ENCODE data around the gene KRTAP13-1.

KRTAP13-1 gene

DNA sequence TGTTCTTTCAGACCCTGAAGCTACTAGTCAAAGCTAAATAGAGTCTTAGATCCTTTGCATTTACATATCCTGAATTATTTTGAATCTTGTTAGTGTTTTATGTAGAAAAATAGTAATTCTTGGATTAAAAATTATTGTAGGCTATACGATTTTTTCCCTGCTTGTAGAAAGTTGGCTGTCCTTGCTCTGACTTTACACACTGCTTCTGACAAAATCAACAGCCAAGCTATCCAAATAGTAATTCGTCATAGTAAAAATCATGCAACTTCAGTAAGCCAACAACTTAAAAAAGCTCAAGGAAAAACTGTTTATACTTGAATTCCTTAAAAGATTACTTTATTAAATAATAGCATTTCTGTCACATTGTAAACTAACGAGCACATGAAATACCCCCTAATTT, 39.9 kb upstream of the KRTAP13-1 start:
- in situ Hi-C loops (cut with HindIII; ENCODE audit: low pct_ligation_motif_present, low sequenced_read_pairs) = no loop called here
- Histone ChIP-seq H3K36me3 (replicated peaks) (no peaks in the 10 kb centered on the region), H3K4me3 (ENCODE audit: low read depth, low read length) (no peak overlapping the region), H3K27ac (no peak overlapping the region), H3K27me3 (replicated peaks) (no peaks in the 10 kb centered on the region)
- DNase-seq = no peak
- TF ChIP-seq, protein P1, sequence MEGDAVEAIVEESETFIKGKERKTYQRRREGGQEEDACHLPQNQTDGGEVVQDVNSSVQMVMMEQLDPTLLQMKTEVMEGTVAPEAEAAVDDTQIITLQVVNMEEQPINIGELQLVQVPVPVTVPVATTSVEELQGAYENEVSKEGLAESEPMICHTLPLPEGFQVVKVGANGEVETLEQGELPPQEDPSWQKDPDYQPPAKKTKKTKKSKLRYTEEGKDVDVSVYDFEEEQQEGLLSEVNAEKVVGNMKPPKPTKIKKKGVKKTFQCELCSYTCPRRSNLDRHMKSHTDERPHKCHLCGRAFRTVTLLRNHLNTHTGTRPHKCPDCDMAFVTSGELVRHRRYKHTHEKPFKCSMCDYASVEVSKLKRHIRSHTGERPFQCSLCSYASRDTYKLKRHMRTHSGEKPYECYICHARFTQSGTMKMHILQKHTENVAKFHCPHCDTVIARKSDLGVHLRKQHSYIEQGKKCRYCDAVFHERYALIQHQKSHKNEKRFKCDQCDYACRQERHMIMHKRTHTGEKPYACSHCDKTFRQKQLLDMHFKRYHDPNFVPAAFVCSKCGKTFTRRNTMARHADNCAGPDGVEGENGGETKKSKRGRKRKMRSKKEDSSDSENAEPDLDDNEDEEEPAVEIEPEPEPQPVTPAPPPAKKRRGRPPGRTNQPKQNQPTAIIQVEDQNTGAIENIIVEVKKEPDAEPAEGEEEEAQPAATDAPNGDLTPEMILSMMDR (IDR thresholded peaks at IDR 0.05; ENCODE audit: low read depth, low read length, missing control alignments) = no peak

DNA sequence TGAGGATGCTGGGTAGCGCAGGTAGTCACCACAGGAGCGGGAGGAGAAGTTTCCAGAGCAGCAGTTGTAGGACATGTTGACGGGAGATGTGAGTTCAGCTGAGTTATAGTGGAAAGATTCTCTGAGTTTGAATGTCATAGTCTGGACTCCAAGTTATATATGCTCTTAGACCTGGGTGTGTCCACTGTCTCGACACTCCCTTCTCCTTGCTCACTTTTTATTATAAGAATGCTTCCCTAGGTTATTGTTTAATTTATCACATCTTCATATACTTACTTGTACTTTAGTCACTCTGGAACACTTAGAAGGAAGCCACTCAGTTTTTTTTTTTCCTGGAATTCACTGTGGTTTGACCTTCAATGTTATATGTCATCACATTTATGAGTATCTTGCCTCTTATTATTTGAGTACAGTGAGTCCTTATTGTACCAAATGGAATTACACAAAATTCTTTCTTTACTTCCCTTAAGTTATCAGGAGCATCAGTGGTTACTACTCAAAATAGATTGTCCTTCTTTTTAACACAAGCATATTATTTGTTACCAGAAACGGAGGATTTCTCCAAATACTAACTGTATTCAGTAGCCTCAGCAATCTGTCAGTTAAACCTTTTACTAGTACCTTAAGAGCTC, 23.6 kb upstream of the KRTAP13-1 start, which contains the start of gene KRTAP13-2:
Gene KRTAP13-2, minus strand, starts transcription at position 133 of the 632 bp plus-strand sequence. Its CDS starts 58 bp downstream, at position 75.
- no peak for DNase-seq
- TF ChIP-seq, protein P1 (IDR thresholded peaks at IDR 0.05; ENCODE audit: low read depth, low read length, missing control alignments) = no peak
- in situ Hi-C loops (cut with HindIII; ENCODE audit: low pct_ligation_motif_present, low sequenced_read_pairs) = no loop called here
- no peaks in the 10 kb centered on the region for H3K36me3 ChIP-seq (replicated peaks)
- H3K4me3 ChIP-seq (ENCODE audit: low read depth, low read length) = no peak within 1 kb of the TSS
- H3K27ac ChIP-seq = no peak within 1 kb of the TSS
- no peaks in the 10 kb centered on the region for H3K27me3 ChIP-seq (replicated peaks)

DNA sequence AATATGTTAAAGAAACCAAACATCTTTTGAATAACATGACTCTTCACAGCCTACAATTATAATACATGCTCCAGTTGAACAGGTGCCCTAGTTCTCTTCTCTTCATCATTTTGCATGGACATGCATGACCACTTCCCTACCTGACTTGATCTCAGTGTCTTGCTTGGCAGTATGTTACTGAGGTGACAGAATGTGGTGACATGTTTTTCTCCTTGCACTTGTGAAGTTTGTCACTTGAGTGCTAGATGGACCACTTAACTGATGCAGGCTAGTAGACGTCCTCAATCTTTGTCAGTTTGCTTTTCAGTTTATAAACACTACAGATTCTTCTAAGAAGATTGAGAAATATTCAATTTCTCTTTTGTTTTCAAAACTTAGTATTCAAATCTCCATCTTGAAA, 13.6 kb upstream of the KRTAP13-1 start:
- TF ChIP-seq, protein P1 (IDR thresholded peaks at IDR 0.05; ENCODE audit: low read depth, low read length, missing control alignments) = no peak
- H3K27ac ChIP-seq = no peak overlapping the region
- in situ Hi-C loops (cut with HindIII; ENCODE audit: low pct_ligation_motif_present, low sequenced_read_pairs) = no loop called here

DNA sequence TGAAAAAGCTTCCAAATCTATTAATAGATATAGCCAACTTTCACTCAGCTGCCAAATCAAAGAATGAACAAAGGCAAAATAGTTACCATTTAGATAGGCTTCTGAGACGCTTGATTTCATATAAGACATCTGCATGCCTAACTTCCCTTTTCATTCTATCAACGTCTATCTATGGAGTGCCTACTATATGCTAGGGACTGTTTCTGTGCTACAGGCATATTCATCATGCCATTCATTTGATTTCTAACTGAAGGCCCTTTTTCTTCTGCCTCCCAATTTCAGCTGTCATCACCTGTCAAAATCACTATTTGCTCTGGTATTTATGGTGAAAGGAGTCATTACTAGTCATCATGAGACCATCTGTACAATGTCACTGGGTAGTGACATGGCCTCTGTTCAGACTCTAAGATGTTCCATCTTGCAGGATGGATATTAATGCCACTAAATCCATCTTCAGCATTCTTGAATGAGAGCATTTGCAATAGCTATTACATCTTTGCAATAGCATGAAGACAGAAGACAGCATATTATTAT, 4.3 kb upstream of the KRTAP13-1 start:
- H3K4me3 ChIP-seq (ENCODE audit: low read depth, low read length) = no peak overlapping the region
- no peak overlapping the region for H3K27ac ChIP-seq
- DNase-seq = no peak
- H3K27me3 ChIP-seq (replicated peaks) = no peaks in the 10 kb centered on the region
- H3K36me3 ChIP-seq (replicated peaks) = no peaks in the 10 kb centered on the region
- TF ChIP-seq, protein P1 (IDR thresholded peaks at IDR 0.05; ENCODE audit: low read depth, low read length, missing control alignments) = no peak
- in situ Hi-C loops (cut with HindIII; ENCODE audit: low pct_ligation_motif_present, low sequenced_read_pairs) = no loop called here

More for the DNA sequence above, 13.6 kb upstream of the KRTAP13-1 start:
- DNase-seq = no peak
- H3K36me3 ChIP-seq (replicated peaks) = no peaks in the 10 kb centered on the region
- no peak overlapping the region for H3K4me3 ChIP-seq (ENCODE audit: low read depth, low read length)
- H3K27me3 ChIP-seq (replicated peaks) = no peaks in the 10 kb centered on the region

DNA sequence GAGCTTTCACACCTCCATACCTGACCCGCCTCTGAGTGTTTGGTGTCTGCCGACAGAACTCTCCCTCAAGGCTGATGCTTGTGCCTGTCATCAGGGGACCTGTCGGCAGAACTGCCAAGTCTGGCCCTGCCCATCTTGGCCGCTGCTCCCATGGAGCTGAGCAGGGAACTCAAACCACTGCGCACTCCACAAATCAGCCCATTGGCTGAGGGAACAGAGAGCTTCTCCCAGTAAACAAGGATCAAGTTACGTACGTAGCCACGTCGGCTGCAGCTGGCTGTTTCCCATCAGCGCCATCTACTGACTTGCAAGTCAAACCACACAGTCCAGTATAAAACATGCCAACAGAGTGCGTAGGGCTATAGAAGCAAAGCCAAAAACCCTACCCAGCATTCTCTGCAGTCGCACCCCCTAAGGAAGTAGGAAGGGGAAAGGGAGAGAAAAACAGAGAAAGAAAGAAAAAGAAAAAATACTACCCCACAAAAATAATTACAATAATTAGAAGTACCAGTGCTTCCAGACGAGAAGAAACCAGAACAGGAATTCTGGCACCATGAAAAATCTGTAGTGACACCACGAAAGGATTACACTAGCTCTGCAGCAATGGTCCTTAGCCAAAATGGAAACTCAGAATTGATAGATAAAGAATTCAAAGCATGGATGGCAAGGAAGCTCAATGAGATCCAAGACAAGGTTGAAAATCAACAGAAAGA, 13.1 kb downstream of the KRTAP13-1 start:
- Histone ChIP-seq H3K36me3 (replicated peaks) (no peaks in the 10 kb centered on the region), H3K27ac (no peak overlapping the region), H3K27me3 (replicated peaks) (no peaks in the 10 kb centered on the region), H3K4me3 (ENCODE audit: low read depth, low read length) (no peak overlapping the region)
- TF ChIP-seq, protein P1 (IDR thresholded peaks at IDR 0.05; ENCODE audit: low read depth, low read length, missing control alignments) = peak; percentile 70
- in situ Hi-C loops (cut with HindIII; ENCODE audit: low pct_ligation_motif_present, low sequenced_read_pairs) = no loop called here
- DNase-seq = peak; percentile 47
